ENCODE measurements around the gene CEBPG.
A peak's percentile ranks its signal among the peaks of the same experiment; 100 is the strongest.

Gene CEBPG

DNA sequence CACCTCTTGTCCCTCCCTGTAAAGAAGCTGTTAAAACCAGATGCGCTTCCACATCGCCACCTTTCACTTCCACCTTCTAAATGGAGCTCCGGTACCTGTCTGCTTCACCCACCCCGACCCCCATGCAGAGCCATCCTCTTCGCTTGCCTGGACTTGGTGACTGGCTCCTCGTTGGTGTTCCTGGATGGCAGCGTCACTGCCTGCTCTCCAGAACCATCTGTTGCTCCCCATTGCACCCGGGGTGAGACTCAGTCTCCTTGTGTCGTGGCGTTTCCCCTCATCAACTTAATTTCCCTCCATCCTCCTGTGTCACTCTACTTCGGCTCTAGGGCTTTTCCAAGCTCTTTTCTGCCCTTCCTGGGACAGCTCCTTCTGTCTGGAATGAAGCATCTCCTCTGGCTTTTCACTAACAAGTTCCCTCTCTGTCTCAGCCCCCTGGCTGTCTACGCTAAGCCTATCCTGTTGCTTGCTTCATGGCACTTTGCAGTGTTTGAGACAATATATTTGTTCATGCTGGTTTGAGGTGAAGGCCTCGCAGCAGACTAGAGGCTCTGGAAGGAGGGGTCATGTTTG is 10.3 kb downstream of the CEBPG start:
- no peak for DNase-seq

GRCh38 chr19:33384983-33385382 is 11.5 kb downstream of the CEBPG start:
- DNase-seq, result no peak

- DNase-seq, result peak; percentile 71
These were observed 12.4 kb downstream of the CEBPG start for GRCh38 chr19:33385956-33386355.

DNA sequence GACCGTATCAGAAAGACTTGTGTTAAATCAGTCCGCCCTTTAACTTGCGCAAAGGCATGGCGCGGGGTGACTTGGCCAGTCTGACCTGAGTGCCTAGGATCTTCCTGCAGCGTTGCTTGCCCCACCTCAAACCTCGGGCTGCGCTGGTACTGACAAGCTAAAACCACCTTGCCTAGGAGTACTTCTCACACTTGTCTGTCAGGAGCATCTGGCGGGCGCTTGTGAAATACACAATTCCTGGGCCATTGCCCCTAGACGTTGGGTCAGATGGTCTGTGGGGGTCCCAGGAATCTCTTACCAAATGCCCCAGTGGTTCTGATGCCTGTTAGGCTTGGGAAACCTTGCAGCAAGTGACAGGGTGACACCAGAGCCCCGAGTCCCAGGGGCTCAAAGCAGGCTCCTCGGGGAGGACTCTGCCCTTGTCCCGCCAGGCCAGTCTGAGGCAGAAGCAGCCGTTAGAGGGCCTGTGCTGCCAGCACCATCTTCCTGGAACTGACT is 12.9 kb downstream of the CEBPG start:
- DNase-seq, result no peak

DNA sequence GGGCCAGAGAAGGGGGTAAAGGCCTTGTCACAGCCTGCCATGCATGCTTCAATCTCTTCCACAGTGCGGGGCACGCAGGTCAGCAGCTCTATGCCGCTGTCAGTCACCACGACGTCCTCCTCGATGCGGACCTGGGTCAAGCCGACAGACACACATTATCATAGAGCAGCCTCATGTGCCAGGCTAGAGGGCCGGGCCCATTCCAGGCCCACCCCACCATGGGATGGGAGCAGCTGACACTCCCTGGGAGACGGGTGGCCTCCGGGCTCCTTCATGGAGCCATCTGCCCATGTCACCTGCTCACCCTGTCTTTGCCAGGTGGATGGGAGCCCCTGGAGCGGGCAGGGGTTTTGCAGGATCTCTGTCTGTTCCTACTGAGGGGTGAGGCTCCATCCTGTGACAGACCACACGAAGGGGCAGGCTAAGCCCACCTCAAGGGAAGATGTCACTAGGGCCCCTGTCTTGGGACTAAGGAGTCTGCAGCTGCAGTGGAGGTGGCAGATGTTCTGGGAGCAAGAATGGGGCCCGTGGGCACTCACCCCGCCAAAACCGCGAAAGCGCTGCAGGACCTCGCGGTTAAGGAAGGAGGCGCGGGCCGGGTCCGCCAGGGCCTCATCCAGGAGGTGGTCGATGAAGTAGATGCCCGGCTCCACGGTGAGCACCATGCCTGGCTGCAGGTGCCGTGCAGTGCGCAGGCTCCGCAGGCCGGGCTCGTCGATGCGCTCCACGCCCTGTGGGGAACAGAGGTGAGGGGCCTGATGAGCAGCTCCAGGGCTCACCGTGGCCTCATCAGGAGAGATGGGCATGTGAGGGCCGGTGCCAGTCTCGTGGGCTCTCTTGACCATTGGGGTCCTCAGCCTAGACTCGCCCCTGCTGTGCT is 14.1 kb downstream of the CEBPG start:
- DNase-seq, result no peak

DNA sequence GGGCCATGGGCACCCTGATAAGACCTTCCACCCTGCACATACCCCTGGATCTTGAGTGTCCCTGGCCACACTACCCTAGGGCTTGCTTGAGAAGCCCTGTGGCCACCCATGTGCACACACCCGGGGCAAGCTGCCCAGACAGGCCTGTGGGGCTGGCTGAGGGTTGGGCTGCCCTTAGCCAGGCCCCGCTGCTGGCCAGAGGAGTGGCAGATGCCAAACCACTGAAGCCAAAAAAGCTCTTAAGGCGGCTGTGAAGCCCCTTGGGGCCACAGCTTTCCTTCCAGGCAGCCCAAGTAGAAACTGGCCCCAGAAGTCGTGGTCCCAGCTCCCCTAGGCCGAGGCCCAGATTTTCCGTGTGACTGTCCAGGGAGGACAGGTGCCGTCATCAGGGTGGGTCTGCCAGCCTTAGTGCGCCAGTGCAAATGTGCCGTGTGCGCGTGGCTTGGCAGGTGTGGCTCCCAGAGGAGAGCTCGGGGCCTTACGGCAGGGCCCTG is 14.8 kb downstream of the CEBPG start:
- DNase-seq, result peak; percentile 55

GRCh38 chr19:33388725-33389420 is 15.4 kb downstream of the CEBPG start:
- peak; percentile 75 for DNase-seq

DNA sequence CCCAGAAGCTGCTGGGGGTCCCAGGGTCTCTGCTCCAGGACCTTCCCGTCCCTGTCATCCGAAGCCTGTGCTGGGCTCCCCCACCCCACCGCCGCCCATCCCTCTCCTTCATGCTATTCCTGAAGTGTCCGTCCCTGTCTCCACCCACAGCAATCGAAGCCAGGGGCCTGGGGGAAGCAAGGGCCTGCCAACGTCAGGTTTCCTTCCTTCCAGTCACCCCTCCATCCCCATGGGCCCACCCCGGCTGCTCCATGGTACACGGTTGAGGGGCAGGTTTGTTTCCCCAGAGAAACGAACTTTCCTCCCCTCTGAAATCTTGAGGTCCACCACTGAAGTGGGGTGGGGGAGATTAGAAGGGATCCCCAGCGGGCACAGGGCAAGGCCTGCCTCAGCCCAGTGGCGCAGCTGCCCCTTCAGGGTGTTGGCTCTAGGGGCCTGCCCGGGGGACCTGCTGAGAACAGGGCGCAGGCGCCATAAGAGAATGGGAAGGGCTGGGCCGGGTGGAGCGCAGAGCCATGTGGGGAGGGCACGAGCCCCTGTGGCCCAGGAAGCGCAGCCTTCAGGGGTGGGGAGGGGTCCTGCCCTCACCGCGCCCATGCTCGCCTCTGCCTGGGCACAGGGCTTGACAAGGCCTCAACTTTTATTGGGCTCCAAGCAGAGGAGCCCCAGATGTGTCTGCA is 16.1 kb downstream of the CEBPG start:
- peak; percentile 29 for DNase-seq

DNA sequence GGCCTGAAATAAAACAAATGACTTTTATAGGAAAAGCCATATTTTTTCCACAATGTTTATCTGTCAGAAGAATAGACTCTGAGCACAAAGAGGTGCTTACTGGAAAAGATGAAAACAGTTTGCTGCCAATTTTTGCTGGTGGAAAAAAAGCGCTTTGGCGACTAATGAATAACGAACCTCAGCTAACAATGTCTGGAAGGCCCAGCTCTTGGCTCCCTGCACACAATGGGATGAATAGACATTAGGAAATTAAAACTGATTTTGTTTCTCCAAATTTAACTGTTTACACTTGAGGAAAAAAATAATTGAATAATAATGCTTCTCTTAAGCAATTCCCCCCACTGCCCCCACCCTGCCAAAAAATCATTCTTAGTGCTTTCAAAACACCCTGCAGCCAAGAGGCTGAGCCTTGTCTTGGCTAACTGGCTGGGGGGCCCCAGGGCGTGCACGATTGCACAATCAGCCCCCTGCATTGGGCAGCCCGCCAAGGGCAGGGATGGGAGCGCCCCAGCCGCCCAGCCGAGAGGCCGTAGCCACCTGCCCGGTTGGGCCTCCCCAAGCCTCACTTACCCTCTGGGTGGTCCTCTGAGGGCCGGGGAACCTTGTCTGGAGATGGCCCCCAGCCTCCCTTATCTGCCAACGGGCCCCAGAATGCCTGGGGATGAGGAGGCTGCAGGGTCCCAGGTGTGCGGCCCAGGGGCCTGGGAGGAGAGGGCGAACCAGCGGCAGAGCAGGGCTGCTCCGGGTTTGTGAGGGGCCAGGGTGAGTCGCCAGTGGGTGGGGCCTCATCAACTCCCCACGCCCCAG is 16.8 kb downstream of the CEBPG start:
- peak; percentile 85 for DNase-seq

DNA sequence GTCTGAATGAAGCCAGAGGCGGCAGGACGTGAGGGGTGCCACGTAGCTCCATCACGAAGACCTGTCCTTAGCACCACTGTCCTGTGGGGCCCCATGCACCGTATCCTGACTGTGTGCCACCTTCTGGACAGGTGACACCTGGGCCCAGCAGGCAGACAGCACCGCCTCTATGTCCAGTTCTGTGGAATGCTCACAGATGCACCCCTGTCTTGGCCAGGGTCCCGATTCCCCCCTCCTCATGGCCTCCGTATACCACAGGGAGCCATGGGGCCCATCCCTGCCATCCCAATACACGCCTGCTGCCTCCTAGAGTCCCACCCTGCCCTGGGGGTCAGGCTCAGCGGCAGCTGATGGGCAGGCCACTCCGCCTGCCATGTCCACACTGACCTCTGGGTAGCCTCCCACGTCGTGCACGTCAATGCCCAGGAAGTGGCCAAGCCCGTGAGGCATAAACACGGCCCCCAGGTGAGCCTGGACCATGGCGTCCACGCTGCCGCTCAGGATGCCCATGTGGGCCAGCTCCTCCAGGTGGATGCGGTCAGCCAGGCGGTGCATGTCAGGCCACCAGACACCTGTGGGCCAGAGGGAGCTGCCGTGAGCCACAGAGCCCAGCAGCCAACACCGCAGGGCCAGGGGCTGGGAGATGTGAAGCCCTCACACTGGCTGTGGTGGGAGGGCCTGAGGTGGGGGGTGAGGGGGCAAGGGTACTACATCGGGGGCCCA is 17.6 kb downstream of the CEBPG start:
- peak; percentile 36 for DNase-seq

DNA sequence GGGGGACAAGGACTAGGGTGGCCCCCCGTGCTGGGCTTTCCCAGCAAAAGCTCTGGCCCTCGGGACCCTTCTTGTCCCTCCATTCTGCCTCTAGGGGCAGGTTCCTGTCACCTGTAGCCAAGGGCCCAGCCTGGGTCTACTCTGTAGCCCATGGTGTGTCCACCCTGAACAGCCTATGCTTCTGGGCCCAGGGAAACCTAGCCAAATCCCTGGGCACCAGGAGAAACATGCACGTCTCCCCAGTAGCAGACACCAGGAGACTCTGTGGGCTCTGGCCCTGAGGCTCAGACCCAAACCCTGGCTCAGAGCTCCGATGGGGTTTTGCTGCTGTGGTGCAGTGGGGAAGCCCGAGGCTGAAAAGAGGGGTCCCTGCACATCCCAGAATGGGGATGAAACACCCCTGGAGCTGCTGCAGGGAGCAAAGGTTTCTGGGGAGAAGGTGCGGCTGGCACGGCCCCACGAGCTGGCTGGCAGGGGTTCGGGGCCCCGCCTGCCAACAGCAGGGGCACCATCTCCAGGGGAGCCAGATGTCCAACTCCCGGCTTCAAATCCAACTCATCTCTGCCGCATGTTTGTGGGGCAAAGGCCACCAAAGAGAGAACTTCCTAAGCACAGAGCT is 18.2 kb downstream of the CEBPG start:
- DNase-seq, result peak; percentile 22

DNA sequence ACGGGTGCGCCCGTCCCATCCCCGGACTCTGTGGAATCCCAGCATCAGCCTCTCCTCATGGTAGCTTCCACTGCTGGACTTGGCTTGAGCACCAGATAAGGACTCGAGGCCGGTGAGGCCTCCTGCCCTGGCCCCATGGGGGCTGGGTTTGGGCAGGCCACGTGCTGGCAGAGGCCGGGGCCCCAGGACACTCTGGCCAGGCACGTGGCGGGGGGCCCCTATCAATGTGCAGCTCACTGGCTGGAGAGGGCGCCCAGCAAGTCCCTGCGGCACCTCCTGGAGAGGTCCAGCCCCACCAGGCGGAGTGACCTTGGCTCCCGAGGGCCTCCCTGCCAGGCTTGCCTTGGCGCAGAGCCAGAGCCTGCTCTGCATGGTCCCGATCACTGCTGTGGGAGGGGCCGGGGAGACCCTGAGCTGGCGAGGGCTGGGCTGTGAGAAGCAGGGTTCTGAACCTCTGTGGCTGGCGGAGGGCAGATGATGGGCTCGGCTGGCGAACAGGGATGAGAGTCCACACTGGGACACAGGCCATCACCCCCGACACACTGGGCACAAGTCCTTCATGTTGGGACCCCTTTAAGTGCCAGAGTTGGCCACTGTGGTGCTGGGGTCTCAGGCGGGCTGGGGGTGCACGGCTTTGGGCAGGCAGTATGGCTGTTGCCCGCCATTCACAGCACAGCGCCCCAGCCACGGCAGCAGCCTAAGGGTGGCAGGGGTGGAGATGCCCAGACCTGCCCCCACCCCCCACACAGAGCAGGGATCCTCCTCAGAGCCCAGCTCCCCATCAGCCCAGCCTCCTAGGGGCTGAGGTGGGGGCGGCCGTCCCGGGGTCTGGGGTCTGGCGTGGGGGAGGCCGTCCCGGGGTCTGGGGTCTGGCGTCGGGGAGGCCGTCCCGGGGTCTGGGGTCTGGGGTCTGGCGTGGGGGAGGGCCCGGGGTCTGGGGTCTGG is 19.1 kb downstream of the CEBPG start:
- DNase-seq, result peak; percentile 32

DNA sequence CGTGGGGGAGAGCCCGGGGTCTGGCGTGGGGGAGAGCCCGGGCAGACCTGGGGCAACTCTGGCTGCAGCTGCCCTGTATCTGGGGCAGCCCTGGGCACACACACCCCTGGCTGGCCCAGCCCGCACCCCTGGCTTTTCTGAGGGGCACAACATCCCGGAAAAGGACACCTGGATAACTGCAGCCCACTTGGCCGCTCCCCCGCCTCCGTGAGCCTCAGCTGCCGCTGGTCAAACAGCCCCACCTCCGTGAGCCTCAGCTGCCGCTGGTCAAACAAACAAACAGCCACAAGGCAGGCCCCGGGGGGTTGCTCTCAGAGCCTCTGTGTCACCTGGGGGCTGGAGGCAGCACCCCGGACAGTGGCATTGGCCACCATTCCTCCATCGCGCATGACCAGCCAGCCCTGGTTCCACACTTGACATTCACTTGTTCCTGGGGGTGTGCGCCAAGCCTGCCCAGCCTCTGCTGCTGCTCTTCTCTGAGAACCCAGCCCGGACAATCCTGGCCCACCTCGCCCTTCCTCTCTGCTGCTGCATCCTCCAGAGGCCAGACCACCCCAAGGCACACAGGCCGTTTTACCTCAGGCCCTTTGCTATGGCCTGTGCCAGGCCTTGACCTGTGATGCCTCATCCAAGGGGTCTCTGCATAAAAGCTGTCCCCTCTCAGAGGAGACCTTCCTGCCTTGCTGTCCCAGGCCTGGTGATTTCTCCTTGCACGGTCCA is 19.9 kb downstream of the CEBPG start:
- peak; percentile 25 for DNase-seq

GRCh38 chr19:33394006-33394722 is 20.7 kb downstream of the CEBPG start:
- DNase-seq, result peak; percentile 67

DNA sequence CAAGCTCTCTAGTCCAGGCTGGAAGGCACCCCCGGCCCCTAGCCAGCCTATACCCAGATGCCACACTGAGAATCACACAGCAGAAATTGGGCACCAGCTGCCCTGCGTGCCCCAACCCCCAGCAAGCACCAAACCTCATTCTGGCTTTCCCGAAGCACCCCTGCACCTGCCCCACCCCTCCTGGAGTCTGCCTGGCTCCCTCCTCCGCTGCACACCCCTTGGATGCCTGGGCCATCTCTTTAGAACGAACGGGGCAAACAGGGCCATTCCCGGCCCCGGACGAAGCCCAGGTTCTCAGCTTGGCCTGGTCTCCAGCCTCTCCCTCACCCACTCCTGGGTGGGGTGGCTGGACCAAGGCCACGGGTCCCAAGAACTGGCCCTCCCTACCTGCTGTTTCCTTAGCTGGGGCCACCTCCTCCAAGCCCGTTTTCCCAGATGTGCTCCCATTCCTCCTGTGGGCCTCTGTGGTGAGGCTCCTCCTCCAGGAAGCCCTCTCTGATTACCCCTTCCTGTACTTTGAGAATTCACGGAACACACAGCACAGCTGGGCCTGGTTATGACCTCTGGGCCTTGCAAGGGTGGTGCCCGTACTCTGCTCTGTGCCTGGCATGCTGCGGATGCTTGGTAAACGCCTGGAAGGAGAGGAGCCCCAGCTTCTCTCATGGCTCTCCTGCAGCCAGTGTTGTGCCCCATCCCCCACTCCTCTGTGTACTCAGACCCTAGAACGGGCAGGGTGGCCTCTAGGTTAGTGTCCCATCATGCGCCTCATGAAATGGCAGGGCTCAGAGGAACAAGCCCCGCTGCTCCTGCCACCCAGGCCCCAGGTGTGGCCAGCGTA is 21.4 kb downstream of the CEBPG start:
- no peak for DNase-seq

GRCh38 chr19:33395561-33396550 is 22.3 kb downstream of the CEBPG start:
- DNase-seq, result peak; percentile 39

Data from femur (tissue), 1 donor.